ENCODE measurements around the gene FCRL2.

DNA sequence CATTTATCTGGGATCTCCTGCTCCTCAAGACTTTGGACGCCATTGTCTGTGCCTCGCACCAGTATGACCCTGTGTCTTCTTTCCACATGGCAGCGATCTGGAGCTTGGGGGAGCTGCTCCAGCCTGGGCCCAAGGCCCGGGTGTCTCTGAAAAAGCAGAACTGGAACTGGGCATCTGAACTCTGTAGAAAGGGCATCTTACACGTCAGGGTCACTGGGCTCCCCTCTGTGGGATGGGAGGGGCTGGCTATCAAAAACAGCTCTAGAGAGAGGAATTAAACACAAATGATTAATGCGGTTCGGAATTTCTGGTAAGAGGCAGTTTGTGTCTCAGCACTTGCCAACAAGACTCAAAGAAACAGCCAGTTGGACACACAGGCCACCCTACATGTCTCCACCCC, 26.9 kb upstream of the FCRL2 start:
- TF ChIP-seq POLR2A (IDR thresholded peaks at IDR 0.05; ENCODE audit: low read length) (no peak), GATA1 (IDR thresholded peaks at IDR 0.05; ENCODE audit: low read depth, low read length) (no peak)
